Measurements from ENCODE around the gene NDUFB2.
"Not testable (repeated sequence)": the region's sequence is repeated elsewhere in the genome, so short reads cannot be mapped to it uniquely, and the experiment has no call there.

The NDUFB2 gene

DNA sequence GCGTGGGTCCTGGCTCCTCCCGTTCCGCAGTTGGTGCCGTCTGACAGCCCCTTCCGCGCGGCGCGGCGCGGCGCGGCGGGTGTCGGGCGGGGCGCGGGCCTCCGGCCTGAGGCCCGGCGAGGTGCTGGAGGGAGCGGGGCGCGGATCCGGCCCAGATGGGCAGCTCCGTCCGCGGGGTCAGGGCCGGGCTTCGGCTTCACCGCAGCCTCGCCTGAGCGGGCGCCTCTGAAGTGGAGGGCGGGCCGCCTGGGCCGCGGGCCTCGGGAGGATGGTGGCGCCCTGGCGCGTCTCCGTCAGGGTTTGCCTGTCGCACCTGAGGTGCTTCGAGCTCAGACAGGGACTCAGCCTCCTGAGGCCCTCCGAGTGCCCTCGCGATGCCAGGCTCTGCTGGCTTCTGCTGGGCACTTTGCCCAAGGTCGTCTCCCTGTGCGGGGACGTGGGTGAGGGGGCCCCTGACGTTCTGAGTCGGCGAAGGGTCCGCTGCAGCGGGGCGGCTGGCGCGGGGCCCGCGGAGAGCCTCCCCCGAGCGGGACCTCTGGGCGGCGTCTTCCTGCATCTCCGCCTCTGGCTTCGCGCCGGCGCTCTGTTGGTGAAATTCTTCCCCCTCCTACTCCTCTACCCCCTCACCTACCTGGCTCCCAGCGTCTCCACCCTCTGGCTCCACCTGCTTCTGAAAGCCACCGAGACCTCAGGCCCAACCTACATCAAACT is 23.3 kb upstream of the NDUFB2 start:
- peak; percentile 18 to 66 (median 48) for DNase-seq

DNA sequence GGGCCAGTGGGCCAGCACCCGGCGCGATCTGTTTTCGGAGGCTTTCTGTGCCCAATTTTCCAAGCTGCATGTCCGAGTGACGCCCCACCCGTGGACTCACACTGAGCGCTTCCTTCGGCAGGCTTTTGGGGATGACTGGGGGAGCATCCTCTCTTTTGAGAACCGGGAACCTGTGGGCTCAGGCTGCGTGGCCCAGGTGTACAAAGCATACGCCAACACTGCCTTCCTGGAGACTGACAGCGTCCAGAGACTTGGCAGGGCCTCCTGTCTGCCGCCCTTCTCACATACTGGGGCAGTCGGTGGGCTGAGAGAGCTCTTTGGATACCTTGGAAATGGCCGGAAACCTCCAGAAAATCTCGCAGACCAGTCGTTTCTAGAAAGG is 22.7 kb upstream of the NDUFB2 start:
- DNase-seq: no peak

- DNase-seq: no peak
These were observed 22.1 kb upstream of the NDUFB2 start for GRCh38 chr7:140674356-140674800.

DNA sequence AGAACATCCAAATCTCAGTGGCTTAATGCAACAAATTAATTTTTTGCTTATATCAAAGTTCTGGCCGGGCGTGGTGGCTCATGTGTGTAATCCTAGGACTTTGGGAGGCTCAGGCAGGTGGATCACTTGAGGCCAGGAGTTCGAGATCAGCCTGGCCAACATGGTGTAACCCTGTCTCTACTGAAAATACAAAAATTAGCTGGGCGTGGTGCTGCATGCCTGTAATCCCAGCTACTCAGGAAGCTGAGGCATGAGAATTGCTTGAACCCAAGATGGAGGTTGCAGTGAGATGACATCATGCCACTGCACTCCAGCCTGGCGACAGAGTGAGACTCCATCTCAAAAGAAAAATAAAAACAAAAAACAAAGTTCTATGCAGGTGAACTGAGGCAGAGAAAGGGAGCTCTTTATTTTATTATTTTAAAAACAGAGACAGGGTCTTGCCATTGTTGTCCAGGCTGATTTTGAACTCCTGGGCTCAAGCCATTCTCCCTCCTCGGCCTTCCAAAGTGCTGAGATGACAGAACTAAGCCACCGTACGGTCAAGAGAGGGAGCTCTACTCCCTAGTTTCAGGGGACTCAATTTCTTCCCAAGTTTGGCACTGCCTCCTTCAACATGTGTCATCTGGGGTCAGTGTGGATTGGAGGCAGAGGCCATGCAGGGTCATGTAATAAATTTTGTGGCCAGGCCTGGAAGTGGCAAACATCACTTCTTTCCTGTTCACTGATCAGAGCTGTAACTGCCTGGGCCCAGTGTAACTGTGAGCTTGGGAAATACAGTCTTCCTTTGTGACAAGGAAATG is 21.4 kb upstream of the NDUFB2 start:
- DNase-seq: no peak

GRCh38 chr7:140675726-140676125 is 20.8 kb upstream of the NDUFB2 start:
- no peak for DNase-seq

DNA sequence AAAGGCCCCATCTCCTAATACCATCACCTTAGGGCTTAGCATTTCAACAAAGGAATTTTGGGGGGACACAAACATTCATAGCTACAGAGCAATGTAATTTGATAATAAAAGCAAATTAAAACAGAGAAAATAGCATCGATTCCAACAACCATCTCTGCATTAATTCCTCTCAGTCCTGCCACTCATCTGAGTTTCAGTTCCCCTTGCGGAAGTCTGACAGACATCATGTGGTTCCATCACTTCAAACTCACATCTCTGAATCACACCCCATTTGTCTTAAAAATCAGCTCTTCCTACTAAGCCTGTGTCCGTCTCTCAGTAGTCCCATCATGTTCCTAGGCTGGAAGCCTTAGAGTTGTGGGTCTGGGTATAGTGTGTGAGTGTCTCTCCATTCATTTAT is 20.2 kb upstream of the NDUFB2 start:
- DNase-seq: no peak

- DNase-seq: not testable (repeated sequence)
These were observed 19.6 kb upstream of the NDUFB2 start for GRCh38 chr7:140676956-140677355.

GRCh38 chr7:140677496-140677895 is 19.0 kb upstream of the NDUFB2 start:
- DNase-seq: no peak

DNA sequence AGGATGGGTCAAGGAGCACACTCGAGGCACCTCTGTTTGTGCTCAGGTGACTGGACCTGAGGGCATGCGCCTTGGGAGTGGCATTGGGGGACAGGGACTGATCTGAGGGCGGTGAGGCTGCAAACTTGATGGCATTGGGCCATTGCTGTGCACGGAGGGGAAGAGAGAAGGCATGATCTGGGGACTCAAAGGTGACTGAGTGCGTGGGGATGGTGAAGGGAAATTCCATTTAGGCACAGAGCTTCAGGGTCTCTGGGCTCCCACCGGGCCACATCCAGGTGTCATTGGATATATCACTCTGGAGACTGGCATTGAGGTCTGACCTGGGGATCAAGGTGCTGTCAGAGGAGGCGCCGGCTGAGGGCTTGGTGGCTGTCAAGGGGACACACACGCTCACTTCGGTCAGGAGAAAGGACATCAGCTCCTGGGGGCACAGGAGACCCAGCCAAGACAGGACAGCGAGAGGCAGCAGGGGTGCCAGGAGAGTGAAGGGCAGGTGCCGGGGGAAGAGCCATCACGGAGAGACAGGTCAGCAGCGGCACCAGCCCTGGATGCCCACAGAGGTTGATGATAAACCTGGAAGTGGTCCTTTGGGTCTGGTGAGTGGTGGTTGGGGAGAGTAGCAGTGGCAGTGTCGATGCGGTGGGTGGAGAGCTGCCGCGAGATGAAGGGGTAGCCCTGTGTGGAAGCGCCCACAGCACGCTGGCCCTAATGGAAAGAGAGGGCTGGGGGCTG is 18.3 kb upstream of the NDUFB2 start:
- no peak for DNase-seq

DNA sequence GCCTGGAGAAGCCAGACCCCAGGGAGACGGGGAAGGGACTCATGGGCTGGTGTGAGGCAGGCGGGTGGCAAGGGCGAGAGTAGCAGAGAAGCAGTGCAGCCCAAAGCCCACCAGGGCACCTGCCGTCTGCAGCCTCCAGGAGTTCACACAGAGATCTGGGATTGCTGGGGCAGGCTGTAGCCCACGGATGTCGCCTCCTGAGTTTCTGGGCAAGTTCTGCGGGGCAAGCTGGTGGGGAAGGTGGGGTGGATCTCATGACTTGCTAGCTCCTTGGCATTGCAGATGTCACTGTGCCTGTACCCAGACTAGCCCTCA is 17.7 kb upstream of the NDUFB2 start:
- DNase-seq: no peak

- no peak for DNase-seq
These were observed 17.3 kb upstream of the NDUFB2 start for GRCh38 chr7:140679186-140679585.

DNA sequence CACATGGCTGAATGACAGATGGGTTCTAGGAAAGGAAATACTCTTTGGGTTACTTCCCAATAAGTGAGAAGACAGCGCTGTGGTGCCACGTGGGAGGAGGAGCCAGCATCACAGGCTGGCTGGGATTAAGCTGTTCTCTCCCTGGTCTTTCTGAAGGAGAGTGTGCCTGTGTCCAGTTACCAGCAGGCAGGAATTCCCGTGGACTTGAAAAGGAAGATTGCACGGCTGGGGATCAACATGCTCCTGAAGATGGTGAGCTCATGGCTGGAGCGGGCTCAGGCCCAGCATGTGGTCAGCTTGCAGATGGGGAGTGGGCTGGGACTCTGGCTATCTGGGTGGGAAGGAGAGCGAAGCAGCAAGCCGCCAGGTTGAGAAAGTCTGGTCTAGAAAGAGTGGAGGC is 15.6 kb upstream of the NDUFB2 start:
- no peak for DNase-seq

- no peak for DNase-seq
These were observed 14.7 kb upstream of the NDUFB2 start for GRCh38 chr7:140681766-140682165.

GRCh38 chr7:140683657-140684056 is 12.9 kb upstream of the NDUFB2 start:
- no peak for DNase-seq

DNA sequence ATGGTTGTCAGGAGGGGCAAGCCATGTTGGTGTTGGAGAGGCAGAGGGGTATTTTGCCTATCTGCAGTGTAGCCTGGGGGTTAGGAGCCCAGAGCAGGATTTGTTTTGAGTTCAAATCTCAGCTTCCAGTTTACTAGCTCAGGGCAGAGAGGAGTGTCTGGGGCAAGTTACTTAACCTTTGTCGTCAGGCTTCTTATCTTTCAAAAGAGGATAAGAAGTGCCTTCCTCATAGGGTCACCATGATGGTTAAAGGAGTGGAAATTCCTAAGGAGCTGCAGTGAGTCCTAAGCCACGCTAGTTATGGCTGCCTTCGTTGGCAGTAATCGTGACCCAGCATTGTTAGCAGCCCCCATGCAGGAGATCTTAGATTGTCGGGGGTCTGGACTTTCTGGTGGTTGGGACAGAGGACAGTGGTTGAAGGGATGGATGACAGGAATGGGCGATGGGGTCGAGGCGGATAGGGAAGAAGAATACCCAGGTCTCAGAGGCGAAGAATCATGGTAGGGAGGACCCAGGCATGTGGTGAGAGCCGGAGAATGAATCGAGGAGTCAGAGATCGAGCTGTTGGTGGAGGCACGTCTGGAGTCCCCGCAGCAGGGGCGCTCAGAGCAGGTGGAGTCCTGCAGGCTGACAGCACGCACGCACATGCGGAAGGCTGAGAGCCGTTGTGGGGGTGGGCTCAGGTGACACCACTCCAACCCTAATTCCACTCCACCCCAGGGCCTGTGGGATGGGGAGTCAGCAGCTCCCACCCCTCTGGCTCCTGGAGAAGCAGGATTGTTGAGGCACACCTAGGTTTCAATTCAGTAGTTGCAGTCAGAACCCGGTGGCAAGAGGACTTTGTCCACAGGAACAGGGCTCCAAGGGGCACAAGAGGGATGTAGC is 12.2 kb upstream of the NDUFB2 start:
- DNase-seq: no peak

GRCh38 chr7:140685407-140686087 is 11.0 kb upstream of the NDUFB2 start:
- no peak for DNase-seq

GRCh38 chr7:140686921-140687320 is 9.6 kb upstream of the NDUFB2 start:
- DNase-seq: no peak

DNA sequence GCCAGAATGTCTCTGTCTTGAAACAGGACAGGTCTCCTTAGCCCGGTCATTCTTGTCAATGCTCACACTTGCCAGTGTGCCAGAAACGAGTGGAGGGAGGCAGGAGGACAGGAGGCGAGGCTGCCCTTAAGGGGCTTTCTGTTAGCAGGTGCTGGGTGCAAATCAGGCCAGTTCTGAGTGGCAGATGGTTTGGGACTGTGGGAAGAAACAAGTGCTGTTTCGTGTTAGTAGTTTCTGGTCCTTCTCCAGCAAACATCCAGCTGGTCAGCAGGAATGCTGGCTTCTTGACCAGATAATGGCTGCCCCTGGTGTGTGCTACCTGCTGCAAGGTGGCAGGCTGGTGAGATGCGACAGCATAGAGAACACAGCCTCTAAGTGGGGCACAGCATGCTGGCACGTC is 8.2 kb upstream of the NDUFB2 start:
- DNase-seq: no peak

GRCh38 chr7:140689199-140690152 is 7.0 kb upstream of the NDUFB2 start:
- no peak for DNase-seq

- DNase-seq: no peak
These were observed 5.0 kb upstream of the NDUFB2 start for GRCh38 chr7:140691376-140692045.
